Activated naive CD8-positive, alpha-beta T cell (primary cell): ENCODE measurements around the gene TEX35.

ENCODE experiments used
- H3K27ac Mint-ChIP-seq: one replicate; pipeline ENCODE4 v1.8.0; 2021; ENCODE audit warnings: mixed read lengths
- H3K27me3 Mint-ChIP-seq: one replicate; pipeline ENCODE4 v1.8.0; 2021; ENCODE audit warnings: mixed read lengths
- H3K36me3 Mint-ChIP-seq: one replicate; pipeline ENCODE4 v1.8.0; 2021; ENCODE audit warnings: mixed read lengths
- H3K4me1 Mint-ChIP-seq: one replicate; pipeline ENCODE4 v1.8.0; 2021; ENCODE audit warnings: low read depth, mixed read lengths
- H3K4me3 Mint-ChIP-seq: one replicate; pipeline ENCODE4 v1.8.0; 2021; ENCODE audit warnings: mild to moderate bottlenecking, mixed read lengths
- H3K9me3 Mint-ChIP-seq: one replicate; pipeline ENCODE4 v1.8.0; 2021; ENCODE audit warnings: low read depth, mixed read lengths

The TEX35 gene

DNA sequence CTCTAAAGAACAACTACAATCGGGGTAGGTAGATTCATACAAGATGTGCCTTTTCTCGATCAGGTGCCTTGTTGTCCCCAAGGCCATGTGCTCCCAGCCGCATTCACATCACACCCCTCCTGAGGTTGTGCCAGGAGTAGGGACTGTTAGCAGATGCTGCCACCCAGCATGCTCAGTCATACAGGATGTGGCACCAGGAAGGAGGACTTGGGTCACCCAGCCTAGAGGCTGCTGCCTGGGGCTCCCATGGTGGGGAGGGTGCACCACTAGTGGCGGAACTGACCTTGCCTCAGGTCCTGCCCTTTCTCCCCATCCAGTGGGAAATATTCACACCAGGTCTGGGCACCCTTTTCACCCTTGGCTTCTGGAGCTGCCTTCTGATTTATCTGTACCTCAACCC, 8.3 kb downstream of the TEX35 start:
- Mint-ChIP-seq H3K4me1 (no peaks in the 10 kb centered on the region), H3K9me3 (no peaks in the 10 kb centered on the region), H3K27me3 (no peaks in the 10 kb centered on the region), H3K4me3 (no peak overlapping the region), H3K27ac (no peak overlapping the region), H3K36me3 (no peaks in the 10 kb centered on the region)

DNA sequence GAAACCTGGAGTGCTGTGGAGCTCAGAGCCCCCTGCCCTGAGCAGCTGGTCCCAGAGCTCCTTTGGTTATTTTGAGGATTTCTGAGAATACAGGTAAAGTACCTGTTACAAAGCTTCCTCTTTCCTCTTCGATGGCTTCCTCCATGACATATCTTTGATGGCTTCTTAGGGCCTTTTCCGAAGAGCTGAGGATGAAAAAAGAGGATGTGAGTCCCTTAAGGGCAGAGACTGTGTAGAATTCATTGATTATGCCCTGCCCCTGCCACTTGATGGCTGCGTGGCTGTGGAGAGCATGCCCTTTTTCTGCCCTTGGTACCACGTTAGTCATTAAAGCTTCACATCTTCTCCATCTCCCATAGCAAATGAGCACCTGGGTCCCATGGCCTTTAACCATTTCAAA, 14.2 kb downstream of the TEX35 start:
- Mint-ChIP-seq H3K4me1 (no peaks in the 10 kb centered on the region), H3K9me3 (no peaks in the 10 kb centered on the region), H3K27me3 (no peaks in the 10 kb centered on the region), H3K4me3 (no peak overlapping the region), H3K27ac (no peak overlapping the region), H3K36me3 (no peaks in the 10 kb centered on the region)

- H3K4me3 Mint-ChIP-seq: no peak overlapping the region
- no peaks in the 10 kb centered on the region for H3K4me1 Mint-ChIP-seq
- no peaks in the 10 kb centered on the region for H3K27me3 Mint-ChIP-seq
- H3K9me3 Mint-ChIP-seq: no peaks in the 10 kb centered on the region
- H3K36me3 Mint-ChIP-seq: no peaks in the 10 kb centered on the region
- no peak overlapping the region for H3K27ac Mint-ChIP-seq
These were observed 15.5 kb downstream of the TEX35 start for GRCh38 chr1:178528228-178528952.

DNA sequence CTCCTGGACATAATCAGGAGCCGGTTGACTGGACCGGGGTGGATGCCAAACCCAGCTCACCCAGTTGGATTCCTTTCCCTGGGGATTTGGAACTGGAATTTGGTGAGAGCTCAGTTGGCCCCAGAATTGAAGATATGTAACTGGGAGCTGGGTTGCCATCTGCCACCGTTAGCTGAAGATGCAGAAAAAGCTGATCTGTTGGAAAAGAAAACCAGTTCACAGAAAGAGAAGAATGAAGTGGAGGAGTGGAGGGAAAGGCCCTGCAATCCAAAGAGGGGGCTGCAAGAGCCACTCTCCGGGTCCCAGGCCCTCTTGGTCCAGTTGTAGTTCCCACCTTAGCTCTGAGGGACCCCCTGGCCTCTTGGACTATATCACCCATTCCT, 16.0 kb downstream of the TEX35 start:
- H3K27ac Mint-ChIP-seq: no peak overlapping the region
- H3K9me3 Mint-ChIP-seq: no peaks in the 10 kb centered on the region
- no peaks in the 10 kb centered on the region for H3K4me1 Mint-ChIP-seq
- no peaks in the 10 kb centered on the region for H3K27me3 Mint-ChIP-seq
- H3K36me3 Mint-ChIP-seq: no peaks in the 10 kb centered on the region
- H3K4me3 Mint-ChIP-seq: no peak overlapping the region

- Mint-ChIP-seq H3K4me3 (no peak overlapping the region), H3K36me3 (no peaks in the 10 kb centered on the region), H3K4me1 (no peaks in the 10 kb centered on the region), H3K27me3 (no peaks in the 10 kb centered on the region), H3K27ac (no peak overlapping the region), H3K9me3 (no peaks in the 10 kb centered on the region)
These were observed 16.6 kb downstream of the TEX35 start for GRCh38 chr1:178529364-178530036.

- Mint-ChIP-seq H3K36me3 (no peaks in the 10 kb centered on the region), H3K27me3 (no peaks in the 10 kb centered on the region), H3K4me3 (no peak overlapping the region), H3K4me1 (no peaks in the 10 kb centered on the region), H3K9me3 (no peaks in the 10 kb centered on the region), H3K27ac (no peak overlapping the region)
These were observed 17.1 kb downstream of the TEX35 start for GRCh38 chr1:178530037-178530402.

GRCh38 chr1:178530502-178530901, 17.6 kb downstream of the TEX35 start:
- H3K4me3 Mint-ChIP-seq: no peak overlapping the region
- H3K36me3 Mint-ChIP-seq: no peaks in the 10 kb centered on the region
- no peak overlapping the region for H3K27ac Mint-ChIP-seq

DNA sequence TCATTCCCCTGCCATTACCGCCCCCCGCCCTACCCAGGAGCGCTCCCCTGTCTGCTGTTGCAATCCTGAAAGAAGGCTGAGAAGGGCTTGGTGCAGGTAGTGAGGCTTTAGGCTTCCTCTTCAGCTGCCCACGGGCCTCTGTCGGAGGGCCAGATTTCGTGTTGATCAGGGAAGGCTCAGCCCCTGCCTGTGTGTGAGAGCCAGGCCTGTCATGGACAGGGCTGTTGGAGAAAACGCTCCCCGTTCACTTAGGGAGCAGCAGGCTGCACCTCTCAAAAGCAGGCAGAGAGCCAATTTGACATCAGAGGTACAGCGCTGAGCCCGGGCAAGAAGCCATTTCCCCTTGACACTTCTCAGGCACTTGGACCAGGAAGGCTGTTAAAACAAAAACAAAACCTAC, 19.0 kb downstream of the TEX35 start:
- no peaks in the 10 kb centered on the region for H3K36me3 Mint-ChIP-seq
- H3K4me3 Mint-ChIP-seq: no peak overlapping the region
- no peaks in the 10 kb centered on the region for H3K4me1 Mint-ChIP-seq
- no peak overlapping the region for H3K27ac Mint-ChIP-seq
- H3K27me3 Mint-ChIP-seq: no peaks in the 10 kb centered on the region
- no peaks in the 10 kb centered on the region for H3K9me3 Mint-ChIP-seq

More at GRCh38 chr1:178530502-178530901, 17.6 kb downstream of the TEX35 start:
- Mint-ChIP-seq H3K27me3 (no peaks in the 10 kb centered on the region), H3K4me1 (no peaks in the 10 kb centered on the region), H3K9me3 (no peaks in the 10 kb centered on the region)

DNA sequence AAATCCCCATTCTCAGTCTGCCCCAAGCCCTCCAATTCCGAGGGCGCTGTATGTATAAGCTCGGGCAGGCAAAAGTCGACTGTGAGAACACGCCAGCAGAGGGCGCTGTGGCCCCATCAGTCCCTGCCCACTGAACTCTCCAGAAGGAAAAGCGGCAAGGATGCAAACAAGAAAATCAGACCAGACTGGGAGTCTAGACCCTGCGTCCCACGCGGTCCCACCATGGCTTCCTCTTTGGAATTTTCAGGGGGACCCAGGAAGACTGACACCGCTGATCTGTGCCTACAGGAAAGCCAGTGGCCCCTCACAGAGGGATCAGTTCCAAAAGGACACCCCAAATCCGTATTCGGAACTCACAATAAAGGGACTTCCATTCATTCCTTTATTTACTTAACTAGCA, 19.5 kb downstream of the TEX35 start:
- Mint-ChIP-seq H3K9me3 (no peaks in the 10 kb centered on the region), H3K4me3 (no peak overlapping the region), H3K36me3 (no peaks in the 10 kb centered on the region), H3K27me3 (no peaks in the 10 kb centered on the region), H3K27ac (no peak overlapping the region), H3K4me1 (no peaks in the 10 kb centered on the region)

DNA sequence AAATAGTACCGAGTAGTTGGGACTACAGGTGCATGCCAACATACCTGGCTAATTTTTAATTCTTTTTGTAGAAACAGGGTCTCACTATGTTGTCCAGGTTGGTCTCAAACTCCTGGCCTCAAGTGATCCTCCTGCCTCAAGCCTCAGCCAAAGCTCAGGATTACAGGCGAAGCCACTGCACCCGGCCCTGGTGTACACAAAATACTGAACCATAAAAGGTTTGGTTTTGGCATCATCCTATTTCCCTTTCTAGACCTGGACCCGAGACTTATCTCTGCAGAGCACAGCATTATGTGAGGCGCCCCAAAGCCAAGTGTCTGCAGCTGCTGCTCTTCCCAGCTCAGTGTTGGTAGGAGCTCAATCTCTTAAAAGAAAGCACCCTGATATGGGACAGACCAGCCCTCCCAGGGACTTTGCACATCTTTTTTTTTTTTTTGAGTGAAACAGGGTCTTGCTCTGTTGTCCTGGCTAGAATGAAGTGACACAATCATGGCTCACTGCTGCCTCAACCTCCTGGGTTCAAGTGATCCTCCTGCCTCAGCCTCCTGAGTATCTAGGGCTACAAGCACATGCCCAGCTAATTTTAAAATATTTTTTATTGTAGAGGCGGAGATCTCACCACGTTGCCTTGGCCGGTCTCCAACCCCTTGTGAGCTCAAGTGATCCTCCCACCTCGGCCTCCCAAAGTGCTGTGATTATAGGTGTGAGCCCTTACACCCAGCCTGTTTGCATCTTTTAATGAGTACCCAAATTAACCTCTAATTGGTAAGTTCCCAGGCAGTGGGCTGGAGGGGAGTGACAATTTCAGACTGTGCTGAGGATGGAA, 20.4 kb downstream of the TEX35 start:
- Mint-ChIP-seq H3K27ac (no peak overlapping the region), H3K27me3 (no peaks in the 10 kb centered on the region), H3K4me3 (no peak overlapping the region), H3K4me1 (no peaks in the 10 kb centered on the region), H3K9me3 (no peaks in the 10 kb centered on the region), H3K36me3 (no peaks in the 10 kb centered on the region)

- H3K36me3 Mint-ChIP-seq: no peaks in the 10 kb centered on the region
These were observed 21.4 kb downstream of the TEX35 start for GRCh38 chr1:178534137-178534868.

GRCh38 chr1:178536329-178536728, 23.4 kb downstream of the TEX35 start:
- H3K4me3 Mint-ChIP-seq: no peak overlapping the region
- H3K36me3 Mint-ChIP-seq: no peaks in the 10 kb centered on the region
- no peaks in the 10 kb centered on the region for H3K27me3 Mint-ChIP-seq
- no peak overlapping the region for H3K27ac Mint-ChIP-seq
- H3K4me1 Mint-ChIP-seq: no peaks in the 10 kb centered on the region
- H3K9me3 Mint-ChIP-seq: no peaks in the 10 kb centered on the region

More at GRCh38 chr1:178534137-178534868, 21.4 kb downstream of the TEX35 start:
- H3K27me3 Mint-ChIP-seq: no peaks in the 10 kb centered on the region
- H3K4me3 Mint-ChIP-seq: no peak overlapping the region
- H3K4me1 Mint-ChIP-seq: no peaks in the 10 kb centered on the region
- no peak overlapping the region for H3K27ac Mint-ChIP-seq
- H3K9me3 Mint-ChIP-seq: no peaks in the 10 kb centered on the region

DNA sequence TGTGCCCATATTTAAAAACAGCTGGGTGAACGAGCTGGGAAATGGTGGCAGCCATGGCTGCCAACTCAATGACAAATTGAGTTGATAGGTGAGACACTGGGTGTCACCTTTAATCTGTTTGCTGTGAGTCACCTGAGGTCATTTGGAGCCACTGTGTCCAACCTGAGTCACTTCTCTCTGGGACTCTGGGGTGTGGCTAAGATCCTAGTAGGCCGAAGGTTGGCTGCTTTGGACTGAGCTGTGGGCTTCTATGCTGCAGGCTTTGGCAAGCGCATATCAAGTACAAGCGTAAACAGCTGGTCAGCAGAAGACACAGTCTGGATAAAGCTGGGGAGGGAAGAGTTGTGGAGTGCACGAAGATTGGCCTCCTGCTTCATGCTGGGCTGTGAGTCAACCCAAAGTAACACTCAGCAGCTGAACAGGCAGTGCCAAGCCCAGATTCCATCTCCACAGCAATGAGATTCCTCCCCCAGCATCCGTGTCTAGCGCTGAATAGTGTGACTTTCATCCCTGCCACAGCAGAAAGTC, 24.0 kb downstream of the TEX35 start:
- H3K27ac Mint-ChIP-seq: no peak overlapping the region
- no peaks in the 10 kb centered on the region for H3K4me1 Mint-ChIP-seq
- no peaks in the 10 kb centered on the region for H3K9me3 Mint-ChIP-seq
- no peaks in the 10 kb centered on the region for H3K27me3 Mint-ChIP-seq
- H3K4me3 Mint-ChIP-seq: no peak overlapping the region
- H3K36me3 Mint-ChIP-seq: no peaks in the 10 kb centered on the region

DNA sequence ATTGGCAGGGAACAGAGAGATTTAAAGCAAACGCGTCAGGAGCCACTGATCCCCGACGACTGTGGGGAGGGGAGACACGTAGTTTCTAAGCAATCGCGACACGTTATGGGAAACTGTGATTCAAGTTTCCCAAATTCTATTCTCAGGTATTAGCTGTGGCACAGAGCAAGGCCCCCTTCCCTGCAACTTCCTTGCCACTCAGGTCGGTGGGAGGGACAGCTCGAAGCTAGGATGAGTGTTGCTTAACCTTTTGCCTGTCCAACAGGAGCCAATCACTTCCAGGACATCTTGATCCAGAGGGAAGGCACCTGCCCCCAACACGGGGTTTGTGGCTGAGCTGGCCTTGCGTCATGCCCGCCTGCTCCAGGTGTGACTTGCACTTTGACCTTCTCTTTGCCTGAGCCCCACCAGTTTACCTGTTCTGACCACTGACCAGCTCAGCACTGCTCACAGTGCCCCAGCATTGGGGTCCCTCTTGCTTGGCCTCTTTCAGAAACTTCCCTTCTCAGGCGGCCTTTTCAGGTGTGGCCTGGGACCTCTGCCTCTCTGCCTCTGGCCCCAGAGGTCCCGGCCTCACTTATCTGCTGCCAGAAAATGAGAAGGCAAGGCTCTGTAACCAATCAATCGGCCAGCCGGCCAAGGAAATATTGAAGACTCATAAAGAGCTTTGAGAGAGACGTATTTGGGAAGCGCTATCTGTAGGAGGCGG, 24.6 kb downstream of the TEX35 start:
- H3K27ac Mint-ChIP-seq: no peak overlapping the region
- no peaks in the 10 kb centered on the region for H3K36me3 Mint-ChIP-seq
- no peaks in the 10 kb centered on the region for H3K9me3 Mint-ChIP-seq
- H3K27me3 Mint-ChIP-seq: no peaks in the 10 kb centered on the region
- H3K4me3 Mint-ChIP-seq: no peak overlapping the region
- H3K4me1 Mint-ChIP-seq: no peaks in the 10 kb centered on the region
